ENCODE data around the gene SLC26A3.

DNA sequence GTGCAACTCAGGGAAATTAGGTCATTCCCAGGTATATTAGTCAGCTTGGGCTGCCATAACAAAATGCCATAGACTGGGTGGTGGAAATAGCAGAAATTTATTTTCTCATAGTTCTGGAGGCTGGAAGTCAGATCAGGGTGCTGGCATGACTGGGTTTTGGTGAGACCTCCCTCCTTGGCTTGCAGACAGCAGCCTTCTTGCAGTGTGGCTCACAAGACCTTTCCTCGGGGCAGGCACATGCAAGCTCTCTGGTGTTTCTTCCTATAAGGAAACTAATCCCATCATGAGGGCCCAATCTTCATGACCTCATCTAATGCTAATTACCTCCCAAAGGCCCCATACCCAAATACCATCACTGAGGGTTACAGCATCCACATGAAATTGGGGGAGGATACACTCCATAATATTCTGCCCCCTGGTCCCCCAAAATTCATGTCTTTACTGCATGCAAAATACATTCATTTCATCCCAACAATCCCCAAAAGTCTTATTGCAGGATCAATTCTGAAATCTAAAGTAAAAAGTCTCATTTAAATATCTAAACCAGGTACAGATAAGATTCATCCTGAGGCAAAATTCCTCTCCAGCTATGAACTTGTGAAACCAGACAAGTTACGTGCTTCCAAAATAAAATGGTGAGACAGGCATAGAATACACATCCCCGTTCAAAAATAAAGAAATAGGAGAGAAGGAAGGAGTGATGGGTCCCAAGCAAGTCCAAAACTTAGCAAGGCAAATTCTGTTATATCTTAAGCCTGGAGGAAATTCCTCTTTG lies 76.5 kb downstream of the SLC26A3 start:
- no peak for TF ChIP-seq EZH2 (IDR thresholded peaks at IDR 0.05; ENCODE audit: insufficient read depth, poor library complexity, severe bottlenecking)
- TF ChIP-seq EZH2phosphoT487 (IDR thresholded peaks at IDR 0.05; ENCODE audit: insufficient read depth, low read depth), result no peak

Data from GM23248 (cell line).